A549 treated with AZD2906 at 1 μM for 4 hours (cell line): ENCODE data around the gene CTDSP1. TPM values are rescaled to one million over a fixed set of nuclear protein-coding genes. Genes with fewer than 3 reads are reported as not detected.

Source experiments
- total RNA-seq: library from RNA; stranded (reverse); fragments of 200-300 nt; extraction: Qiagen RNA extraction; gene quantifications from 5 replicates; pipeline ENCODE4 v1.2.3, GENCODE V29; 2022

The CTDSP1 gene, protein sequence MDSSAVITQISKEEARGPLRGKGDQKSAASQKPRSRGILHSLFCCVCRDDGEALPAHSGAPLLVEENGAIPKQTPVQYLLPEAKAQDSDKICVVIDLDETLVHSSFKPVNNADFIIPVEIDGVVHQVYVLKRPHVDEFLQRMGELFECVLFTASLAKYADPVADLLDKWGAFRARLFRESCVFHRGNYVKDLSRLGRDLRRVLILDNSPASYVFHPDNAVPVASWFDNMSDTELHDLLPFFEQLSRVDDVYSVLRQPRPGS
- total RNA-seq = 63.7 to 77.1 TPM (median 73.8 TPM) in 5 replicates

DNA sequence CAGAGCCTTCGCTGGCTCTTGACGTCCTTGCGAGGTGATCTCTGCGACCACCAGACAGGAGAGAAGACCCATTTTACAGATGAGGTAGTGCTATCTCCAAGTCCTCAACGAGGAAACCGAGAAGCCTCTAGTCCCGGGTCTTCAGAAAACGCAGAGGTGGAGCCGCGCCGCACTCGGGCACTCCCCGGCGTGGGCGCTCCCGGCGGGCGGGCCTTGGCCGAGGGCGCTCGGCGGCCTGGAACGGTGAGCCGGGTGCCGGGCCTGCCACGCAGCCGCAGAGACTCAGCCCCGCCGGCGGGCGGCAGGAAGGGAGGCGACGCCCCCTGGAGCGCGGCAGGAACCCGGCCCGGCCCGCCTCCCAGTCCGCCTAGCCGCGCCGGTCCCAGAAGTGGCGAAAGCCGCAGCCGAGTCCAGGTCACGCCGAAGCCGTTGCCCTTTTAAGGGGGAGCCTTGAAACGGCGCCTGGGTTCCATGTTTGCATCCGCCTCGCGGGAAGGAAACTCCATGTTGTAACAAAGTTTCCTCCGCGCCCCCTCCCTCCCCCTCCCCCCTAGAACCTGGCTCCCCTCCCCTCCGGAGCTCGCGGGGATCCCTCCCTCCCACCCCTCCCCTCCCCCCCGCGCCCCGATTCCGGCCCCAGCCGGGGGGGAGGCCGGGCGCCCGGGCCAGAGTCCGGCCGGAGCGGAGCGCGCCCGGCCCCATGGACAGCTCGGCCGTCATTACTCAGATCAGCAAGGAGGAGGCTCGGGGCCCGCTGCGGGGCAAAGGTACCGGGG, at the start of gene CTDSP1:
Gene CTDSP1 (plus strand): TSS at position 478 of the 776 bp plus-strand sequence. CDS start 223 bp downstream, at position 701.

DNA sequence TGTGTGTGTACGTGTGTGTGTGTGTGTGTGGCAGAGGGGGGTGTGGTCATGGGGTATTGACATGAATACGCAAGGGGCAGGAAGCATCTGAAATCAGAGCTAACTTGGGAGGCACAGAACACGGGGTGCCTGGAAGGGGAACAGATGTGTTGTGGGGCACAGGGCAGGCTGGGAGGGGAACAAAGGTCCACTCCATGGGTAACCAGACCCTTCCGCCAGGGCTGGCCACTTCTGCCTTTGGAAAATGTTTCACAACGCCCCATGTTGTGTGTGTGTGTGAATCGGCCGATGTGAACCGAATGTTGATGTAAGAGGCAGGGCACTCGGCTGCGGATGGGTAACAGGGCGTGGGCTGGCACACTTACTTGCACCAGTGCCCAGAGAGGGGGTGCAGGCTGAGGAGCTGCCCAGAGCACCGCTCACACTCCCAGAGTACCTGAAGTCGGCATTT, 17.7 kb upstream of the CTDSP1 start, which contains the start of gene SLC11A1:
Gene SLC11A1 (plus strand): TSS at position 358 of the 451 bp plus-strand sequence. CDS start 96 bp downstream, outside the sequence.

DNA sequence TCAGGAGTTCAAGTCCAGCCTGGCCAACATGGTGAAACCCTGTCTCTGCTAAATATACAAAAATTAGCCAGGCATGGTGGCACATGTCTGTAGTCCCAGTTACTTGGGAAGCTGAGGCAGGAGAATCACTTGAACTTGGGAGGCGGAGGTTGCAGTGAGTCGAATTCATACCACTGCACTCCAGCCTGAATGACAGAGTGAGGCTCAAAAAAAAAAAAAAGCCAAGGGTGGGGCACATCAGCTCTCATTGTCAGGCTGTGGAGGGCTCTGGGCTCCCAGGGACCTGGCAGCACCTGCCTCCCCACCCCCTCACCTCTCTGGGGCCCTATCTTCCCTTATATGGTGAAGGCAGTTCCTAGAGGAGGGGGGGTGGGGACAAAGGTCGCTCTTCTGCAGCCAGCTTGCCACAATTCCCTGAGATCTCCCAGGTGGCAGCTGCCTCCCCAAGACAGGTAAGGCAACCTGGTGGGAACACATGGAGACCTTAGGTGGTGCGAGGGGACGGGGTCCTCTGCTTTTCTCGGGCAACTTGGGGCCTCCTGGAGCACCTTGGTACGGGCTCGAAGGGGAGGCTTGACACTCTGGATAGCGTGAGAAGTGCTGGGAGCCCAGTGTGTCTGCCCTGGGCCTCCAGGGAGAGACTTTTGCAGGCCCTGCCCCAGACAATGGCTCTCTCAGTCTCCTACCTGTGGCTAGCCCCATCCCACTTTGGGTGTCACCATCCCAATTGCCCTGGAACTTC, 19.2 kb downstream of the CTDSP1 start, which contains the start of gene VIL1:
Gene VIL1 (plus strand): TSS at position 407 of the 742 bp plus-strand sequence. CDS start 4,656 bp downstream, outside the sequence.

Other genes starting within 250 kb of the CTDSP1 start
- not detected in 5 replicates for gene CXCR1, start 232.9 kb upstream of the CTDSP1 start, total RNA-seq
- gene ARPC2, start 182.7 kb upstream of the CTDSP1 start, total RNA-seq = 280 to 299 TPM (median 293 TPM) in 5 replicates
- 0.24 to 0.54 TPM (median 0.40 TPM) in 5 replicates for gene GPBAR1, start 138.9 kb upstream of the CTDSP1 start, total RNA-seq
- 126 to 194 TPM (median 130 TPM) in 5 replicates for gene AAMP, start 129.7 kb upstream of the CTDSP1 start, total RNA-seq
- gene PNKD, start 129.3 kb upstream of the CTDSP1 start, total RNA-seq = 58.2 to 76.9 TPM (median 74.2 TPM) in 5 replicates
- 127 to 142 TPM (median 137 TPM) in 5 replicates for gene TMBIM1, start 107.4 kb upstream of the CTDSP1 start, total RNA-seq
- gene CATIP, start 43.0 kb upstream of the CTDSP1 start, total RNA-seq = 0.07 to 0.09 TPM (median 0.07 TPM) in 3 of 5 replicates, not detected in the others
- 0.16 to 0.21 TPM (median 0.17 TPM) in 5 replicates for gene SLC11A1, start 17.6 kb upstream of the CTDSP1 start, total RNA-seq
- 0.16 to 0.36 TPM (median 0.28 TPM) in 5 replicates for gene VIL1, start 19.3 kb downstream of the CTDSP1 start, total RNA-seq
- 4.1 to 5.6 TPM (median 4.6 TPM) in 5 replicates for gene USP37, start 168.5 kb downstream of the CTDSP1 start, total RNA-seq
- gene CNOT9, start 169.0 kb downstream of the CTDSP1 start, total RNA-seq = 35.9 to 41.6 TPM (median 40.6 TPM) in 5 replicates
- 0.22 to 0.80 TPM (median 0.38 TPM) in 5 replicates for gene PLCD4, start 208.0 kb downstream of the CTDSP1 start, total RNA-seq